LNCaP clone FGC (cell line): ENCODE results near the gene ACACB.

Source experiments
- DNase-seq: peaks from one replicate; pipeline ENCODE4 v3.0.0-alpha.2; 2011; ENCODE audit warnings: low read depth
- H3K4me3 ChIP-seq: 2 replicates; pipeline ENCODE4 v1.5.1; 2011; ENCODE audit warnings: mild to moderate bottlenecking, low read depth, low read length, control low read depth
- CTCF ChIP-seq: IDR thresholded peaks from 2 replicates; pipeline ENCODE4 v1.5.1; 2012; ENCODE audit warnings: mild to moderate bottlenecking; ENCODE audit not compliant: control insufficient read depth, insufficient read depth; ENCODE audit errors: extremely low read depth

The ACACB gene

GRCh38 chr12:109236257-109236656 is 119.9 kb downstream of the ACACB start:
- no peak overlapping the region for H3K4me3 ChIP-seq
- no peak for TF ChIP-seq CTCF
- DNase-seq: no peak

- H3K4me3 ChIP-seq: no peak overlapping the region
- no peak for TF ChIP-seq CTCF
- DNase-seq: no peak
These were observed 122.8 kb downstream of the ACACB start for GRCh38 chr12:109239179-109239578.

DNA sequence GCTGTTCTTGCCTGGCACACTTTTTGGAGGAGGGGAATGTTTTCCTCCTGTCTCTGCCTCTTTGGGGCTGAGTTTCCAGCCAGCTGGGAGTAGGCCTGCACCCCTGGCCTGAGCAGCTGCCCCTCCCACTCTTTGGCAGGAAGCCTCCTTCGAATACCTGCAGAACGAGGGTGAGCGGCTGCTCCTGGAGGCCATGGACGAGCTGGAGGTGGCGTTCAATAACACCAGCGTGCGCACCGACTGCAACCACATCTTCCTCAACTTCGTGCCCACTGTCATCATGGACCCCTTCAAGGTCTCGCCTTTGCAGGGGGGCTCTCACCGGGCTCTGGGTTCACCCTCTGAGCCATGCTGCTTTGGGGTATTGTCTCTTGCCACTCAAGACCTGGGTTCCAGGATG is 123.3 kb downstream of the ACACB start:
- no peak overlapping the region for H3K4me3 ChIP-seq
- DNase-seq: no peak
- no peak for TF ChIP-seq CTCF

- H3K4me3 ChIP-seq: no peak overlapping the region
- TF ChIP-seq CTCF: no peak
- DNase-seq: no peak
These were observed 124.0 kb downstream of the ACACB start for GRCh38 chr12:109240365-109240764.

DNA sequence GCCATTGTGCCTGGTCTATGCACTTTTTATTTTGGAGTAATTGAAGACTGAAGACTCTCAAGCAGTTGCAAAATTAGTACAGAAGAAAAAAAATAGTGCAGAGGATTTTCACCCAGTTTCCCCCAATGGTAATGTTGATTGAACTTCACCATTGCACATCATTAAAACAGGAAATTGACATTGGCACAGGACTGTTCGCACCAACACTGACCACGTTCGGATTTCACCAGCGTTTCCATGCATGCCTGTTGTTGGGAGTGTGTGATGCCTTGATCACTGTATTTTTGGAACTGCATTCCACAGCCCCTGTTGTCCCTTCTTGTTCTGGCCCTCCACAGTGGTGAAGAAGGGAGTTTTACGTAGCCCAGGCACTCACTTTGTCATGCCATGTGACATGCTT is 125.5 kb downstream of the ACACB start:
- no peak overlapping the region for H3K4me3 ChIP-seq
- no peak for TF ChIP-seq CTCF
- no peak for DNase-seq

DNA sequence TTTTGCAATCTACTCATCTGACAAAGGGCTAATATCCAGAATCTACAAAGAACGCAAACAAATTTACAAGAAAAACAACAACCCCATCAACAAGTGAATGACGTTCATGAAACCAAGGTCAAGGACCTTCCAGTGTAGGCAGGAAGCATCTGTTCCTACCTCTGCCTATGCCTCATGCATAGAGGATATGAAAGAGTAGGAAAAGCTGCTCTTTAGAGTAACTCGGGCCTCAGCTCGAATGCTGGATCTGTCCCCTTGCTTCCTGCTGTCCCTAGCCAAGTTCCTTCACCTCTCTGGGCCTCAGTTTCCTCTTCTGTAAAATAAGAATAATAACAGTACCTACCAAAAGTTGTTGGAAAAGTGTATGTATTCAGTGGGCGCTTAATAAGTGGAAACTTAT is 127.7 kb downstream of the ACACB start:
- DNase-seq: no peak
- no peak for TF ChIP-seq CTCF
- H3K4me3 ChIP-seq: no peak overlapping the region

DNA sequence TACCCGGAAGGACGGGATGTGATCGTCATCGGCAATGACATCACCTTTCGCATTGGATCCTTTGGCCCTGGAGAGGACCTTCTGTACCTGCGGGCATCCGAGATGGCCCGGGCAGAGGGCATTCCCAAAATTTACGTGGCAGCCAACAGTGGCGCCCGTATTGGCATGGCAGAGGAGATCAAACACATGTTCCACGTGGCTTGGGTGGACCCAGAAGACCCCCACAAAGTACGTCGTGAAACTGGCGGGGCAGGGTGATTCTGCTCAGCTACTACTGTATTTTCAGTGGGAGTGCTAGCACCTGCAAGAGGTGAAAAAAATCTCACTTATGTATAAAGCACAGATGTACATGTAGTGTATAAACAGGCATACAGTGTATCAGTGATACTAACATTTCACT is 129.8 kb downstream of the ACACB start:
- no peak for TF ChIP-seq CTCF
- DNase-seq: no peak
- no peak overlapping the region for H3K4me3 ChIP-seq
